Panc1 (cell line): ENCODE results near the gene KRT25. TPM values are rescaled to one million over a fixed set of nuclear protein-coding genes. Genes with fewer than 3 reads are reported as not detected.

Experiments used
- ATAC-seq: fragments of 200-7000 bp; cut with Tn5 transposase; 2 replicates; pipeline ENCODE4 v1.9.1; 2020; ENCODE audit warnings: mild to moderate bottlenecking, moderate library complexity
- BruUV-seq: library from RNA; stranded (reverse); fragments of 400-500 nt; replicated peaks from 2 replicates; lab custom pipeline; 2021; lab: Mats Ljungman, UMichigan
- CTCF ChIA-PET: fragments of 300-600 bp; sonication (Branson Sonifier 250); formaldehyde crosslinking; loops from one replicate; lab custom pipeline; 2022; ENCODE audit warnings: antibody characterized with exemption; lab: Charles Lee
- POLR2A ChIA-PET: fragments of 300-600 bp; sonication (Branson Sonifier 250); formaldehyde crosslinking; loops from one replicate; lab custom pipeline; 2022; ENCODE audit warnings: antibody characterized with exemption; lab: Charles Lee
- DNase-seq: peaks from one replicate; pipeline ENCODE4 v3.0.0-alpha.2; 2010; ENCODE audit warnings: low read depth, low spot score
- H3K27ac ChIP-seq: 2 replicates; pipeline ENCODE4 v1.5.1; 2011; ENCODE audit warnings: mild to moderate bottlenecking, low read length, inconsistent platforms
- H3K27me3 ChIP-seq: fragments of 200-500 bp; sonication (Bioruptor generic); 2 replicates; pipeline ENCODE4 v1.6.0; 2014; ENCODE audit warnings: low read length, inconsistent platforms; ENCODE audit not compliant: control insufficient read depth, insufficient read depth
- H3K36me3 ChIP-seq: fragments of 200-500 bp; sonication (Bioruptor generic); 2 replicates; pipeline ENCODE4 v1.5.1; 2014; ENCODE audit warnings: inconsistent platforms, mild to moderate bottlenecking, low read length, moderate library complexity; ENCODE audit not compliant: control insufficient read depth, insufficient read depth
- H3K4me1 ChIP-seq: 2 replicates; pipeline ENCODE4 v1.5.1; 2011; ENCODE audit warnings: inconsistent platforms, mild to moderate bottlenecking, low read length, moderate library complexity; ENCODE audit not compliant: control insufficient read depth, insufficient read depth
- H3K4me3 ChIP-seq, 2 experiments: 2 replicates each; pipeline ENCODE4 v1.5.1; 2011 to 2012; ENCODE audit warnings: low read depth in 2 of 2, low read length in 2 of 2, mild to moderate bottlenecking in 2 of 2, inconsistent platforms in 1 of 2, moderate library complexity in 1 of 2
- H3K9me3 ChIP-seq: fragments of 200-500 bp; sonication (Bioruptor generic); 2 replicates; pipeline ENCODE4 v1.5.1; 2014; ENCODE audit warnings: low read depth, mild to moderate bottlenecking, inconsistent platforms, low read length, moderate library complexity; ENCODE audit not compliant: control insufficient read depth, insufficient read depth
- CTCF ChIP-seq: fragments of 450-650 bp; IDR thresholded peaks from 2 replicates; pipeline ENCODE4 v1.5.1; 2017; ENCODE audit warnings: mild to moderate bottlenecking
- POLR2AphosphoS5 ChIP-seq: IDR thresholded peaks from 2 replicates; pipeline ENCODE4 v1.6.1; 2012; ENCODE audit warnings: mild to moderate bottlenecking, low read depth, low read length, moderate library complexity
- SIN3A ChIP-seq: IDR thresholded peaks from 2 replicates; pipeline ENCODE4 v1.6.1; 2012; ENCODE audit warnings: low read depth, mild to moderate bottlenecking, low read length, moderate library complexity, borderline replicate concordance; ENCODE audit not compliant: insufficient read depth
- TCF7L2 ChIP-seq: IDR thresholded peaks from 2 replicates; pipeline ENCODE4 v1.6.1; 2011; ENCODE audit warnings: mild to moderate bottlenecking, low read depth, low read length, inconsistent platforms
- in situ Hi-C: cut with HindIII; loops from 2 replicates; pipeline ENCODE4 v1.10.0; 2016; ENCODE audit warnings: low sequenced_read_pairs, low pct_unique_long_range_greater_than_20kb
- intact Hi-C: fragments of 100-400 bp; cut with micrococcal nuclease; formaldehyde crosslinking; loops from one replicate; pipeline ENCODE4 v1.10.0; 2022; ENCODE audit not compliant: unreplicated experiment
- total RNA-seq: library from RNA; stranded (reverse); gene quantifications from one replicate; pipeline ENCODE4 v1.2.1, GENCODE V29; 2021; ENCODE audit not compliant: unreplicated experiment
- TF ChIP-seq, protein P1 (sequence below), 2 experiments: IDR thresholded peaks; 2 replicates each; pipeline ENCODE4 v1.6.1; 2011 to 2012; ENCODE audit warnings: low read depth in 2 of 2, control low read depth in 1 of 2, low read length in 1 of 2, mild to moderate bottlenecking in 1 of 2, moderate library complexity in 1 of 2; ENCODE audit not compliant: insufficient read depth in 1 of 2

KRT25 gene
- total RNA-seq, 1 experiment from 2014 or later = not detected

DNA sequence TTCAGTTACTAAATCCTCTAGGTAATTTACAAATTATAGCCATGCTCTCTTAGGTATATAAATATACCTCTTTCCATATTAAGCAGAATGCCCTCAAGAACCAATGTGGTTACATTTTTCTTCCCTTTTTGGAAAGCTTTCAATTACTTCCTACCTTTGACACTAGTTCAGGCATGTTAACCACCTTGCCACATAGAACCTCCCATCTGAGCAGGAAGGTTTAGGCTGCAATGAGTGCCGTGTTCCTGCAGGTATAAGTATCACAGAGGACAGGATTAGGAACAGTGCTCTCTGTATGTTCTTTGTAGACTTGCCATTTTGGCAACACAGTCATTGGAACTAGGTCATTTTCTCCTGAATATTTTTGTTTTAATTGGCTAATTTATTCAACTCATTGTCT lies 20.1 kb downstream of the KRT25 start:
- in situ Hi-C loops = no loop called here
- no peak for ATAC-seq
- POLR2A ChIA-PET = interaction anchor here (0.6 kb wide), 1 partner anchor 238 kb away, joined by 8 read pairs; no protein-coding TSS in a partner anchor
- no peaks in the 10 kb centered on the region for H3K9me3 ChIP-seq
- H3K36me3 ChIP-seq = no peaks in the 10 kb centered on the region
- BruUV-seq = no TSS peak
- intact Hi-C loops = no loop called here
- peaks cover 11% of the 10 kb centered on the region for H3K27me3 ChIP-seq
- H3K4me3 ChIP-seq = no peak overlapping the region
- H3K4me1 ChIP-seq = no peaks in the 10 kb centered on the region
- no peak overlapping the region for H3K27ac ChIP-seq
- TF ChIP-seq, protein P1, sequence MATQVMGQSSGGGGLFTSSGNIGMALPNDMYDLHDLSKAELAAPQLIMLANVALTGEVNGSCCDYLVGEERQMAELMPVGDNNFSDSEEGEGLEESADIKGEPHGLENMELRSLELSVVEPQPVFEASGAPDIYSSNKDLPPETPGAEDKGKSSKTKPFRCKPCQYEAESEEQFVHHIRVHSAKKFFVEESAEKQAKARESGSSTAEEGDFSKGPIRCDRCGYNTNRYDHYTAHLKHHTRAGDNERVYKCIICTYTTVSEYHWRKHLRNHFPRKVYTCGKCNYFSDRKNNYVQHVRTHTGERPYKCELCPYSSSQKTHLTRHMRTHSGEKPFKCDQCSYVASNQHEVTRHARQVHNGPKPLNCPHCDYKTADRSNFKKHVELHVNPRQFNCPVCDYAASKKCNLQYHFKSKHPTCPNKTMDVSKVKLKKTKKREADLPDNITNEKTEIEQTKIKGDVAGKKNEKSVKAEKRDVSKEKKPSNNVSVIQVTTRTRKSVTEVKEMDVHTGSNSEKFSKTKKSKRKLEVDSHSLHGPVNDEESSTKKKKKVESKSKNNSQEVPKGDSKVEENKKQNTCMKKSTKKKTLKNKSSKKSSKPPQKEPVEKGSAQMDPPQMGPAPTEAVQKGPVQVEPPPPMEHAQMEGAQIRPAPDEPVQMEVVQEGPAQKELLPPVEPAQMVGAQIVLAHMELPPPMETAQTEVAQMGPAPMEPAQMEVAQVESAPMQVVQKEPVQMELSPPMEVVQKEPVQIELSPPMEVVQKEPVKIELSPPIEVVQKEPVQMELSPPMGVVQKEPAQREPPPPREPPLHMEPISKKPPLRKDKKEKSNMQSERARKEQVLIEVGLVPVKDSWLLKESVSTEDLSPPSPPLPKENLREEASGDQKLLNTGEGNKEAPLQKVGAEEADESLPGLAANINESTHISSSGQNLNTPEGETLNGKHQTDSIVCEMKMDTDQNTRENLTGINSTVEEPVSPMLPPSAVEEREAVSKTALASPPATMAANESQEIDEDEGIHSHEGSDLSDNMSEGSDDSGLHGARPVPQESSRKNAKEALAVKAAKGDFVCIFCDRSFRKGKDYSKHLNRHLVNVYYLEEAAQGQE (IDR thresholded peaks at IDR 0.05; ENCODE audit: insufficient read depth in 1 of 2, low read depth in 2 of 2, low read length in 1 of 2) = no peak
- no peak for TF ChIP-seq SIN3A
- TF ChIP-seq CTCF = no peak
- no peak for TF ChIP-seq POLR2AphosphoS5
- no peak for TF ChIP-seq TCF7L2
- DNase-seq = no peak
- CTCF ChIA-PET = no interaction called here

DNA sequence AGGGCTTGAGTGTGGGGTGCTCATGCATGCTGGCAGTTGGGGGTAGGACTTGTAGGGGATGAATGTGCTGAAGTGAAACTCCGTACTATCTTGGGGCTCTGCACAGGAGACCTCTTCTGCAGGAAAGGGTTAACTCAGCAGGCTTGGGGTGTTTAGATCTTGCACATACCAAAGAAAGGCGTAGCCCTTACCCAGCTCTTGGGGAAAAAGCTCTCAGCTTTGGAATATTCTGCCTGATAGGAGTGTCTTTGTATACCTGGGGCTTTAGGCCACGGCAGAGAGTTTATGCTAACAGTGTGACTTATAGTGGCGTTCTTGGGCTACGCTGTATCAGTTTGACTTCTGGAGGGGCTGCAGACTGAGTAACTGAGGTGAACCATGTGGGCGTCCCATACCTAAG lies 21.1 kb downstream of the KRT25 start:
- Histone ChIP-seq H3K9me3 (no peaks in the 10 kb centered on the region), H3K4me3 (no peak overlapping the region), H3K4me1 (no peaks in the 10 kb centered on the region), H3K27ac (no peak overlapping the region), H3K36me3 (no peaks in the 10 kb centered on the region), H3K27me3 (peaks cover 11% of the 10 kb centered on the region)
- intact Hi-C loops = no loop called here
- no peak for ATAC-seq
- TF ChIP-seq CTCF (no peak), TCF7L2 (no peak), POLR2AphosphoS5 (no peak), SIN3A (no peak)
- TF ChIP-seq, protein P1 (IDR thresholded peaks at IDR 0.05; ENCODE audit: insufficient read depth in 1 of 2, low read depth in 2 of 2, low read length in 1 of 2) = no peak
- no TSS peak for BruUV-seq
- ChIA-PET POLR2A (no interaction called here), CTCF (no interaction called here)
- no peak for DNase-seq
- in situ Hi-C loops = no loop called here
